EH (cell line): ENCODE results near the gene CASR.

Experiments used
- DNase-seq: peaks from one replicate; pipeline ENCODE4 v3.0.0-alpha.2; 2015; ENCODE audit warnings: low read depth

CASR gene

DNA sequence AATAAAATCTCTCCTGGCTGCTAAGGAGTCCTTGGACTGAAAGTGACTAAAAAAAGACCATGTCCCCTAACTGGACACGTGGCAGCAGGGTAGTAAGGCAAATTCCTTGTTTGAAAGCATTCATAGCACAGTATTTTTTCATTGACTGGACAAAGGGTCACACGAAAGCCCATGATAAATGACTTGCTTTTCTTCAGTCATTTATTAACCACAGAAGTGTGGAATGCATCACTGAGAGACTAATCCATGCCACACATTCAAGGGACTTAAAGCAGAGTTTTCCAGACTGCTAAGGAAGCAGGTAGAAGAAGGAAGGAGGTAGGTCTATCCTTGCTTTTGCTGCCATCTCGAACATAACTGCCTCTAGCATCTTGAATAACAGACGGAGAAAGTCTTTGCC is 31.2 kb downstream of the CASR start:
- no peak for DNase-seq

DNA sequence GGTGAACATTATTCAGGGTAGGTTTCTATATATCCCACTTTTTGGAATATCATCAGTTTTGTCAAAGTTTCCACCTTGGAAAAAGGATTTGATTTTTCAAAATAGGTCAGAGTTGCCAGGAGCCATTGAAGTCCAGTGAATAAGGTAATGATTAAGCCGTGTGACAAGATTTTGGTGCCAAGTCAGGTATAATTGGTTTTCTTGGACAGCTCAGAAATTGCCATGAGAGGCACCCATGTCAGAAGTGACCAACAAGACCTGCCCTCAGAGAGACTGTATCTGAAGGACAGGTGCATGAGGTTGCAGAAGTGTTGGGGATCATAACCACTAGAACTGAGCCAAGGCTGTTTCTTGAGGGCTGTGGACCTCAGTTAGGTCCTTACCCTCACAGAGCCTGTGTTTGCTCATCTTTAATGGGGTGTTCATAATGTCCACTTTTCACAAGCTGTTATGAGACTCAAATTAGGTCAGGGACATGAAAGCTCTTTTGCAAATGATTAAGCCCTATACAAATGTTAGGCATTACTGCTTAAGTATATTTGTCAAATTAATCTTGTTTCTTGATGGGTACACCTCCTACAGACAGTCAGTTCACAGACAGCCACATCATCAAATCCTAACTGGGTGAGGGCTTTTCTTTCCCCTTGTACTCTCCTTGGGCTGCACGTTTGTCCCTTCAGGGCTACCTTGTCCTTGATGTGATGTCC is 32.3 kb downstream of the CASR start:
- DNase-seq: no peak

- DNase-seq: no peak
Measured at GRCh38 chr3:122217901-122218300, 34.4 kb downstream of the CASR start.

DNA sequence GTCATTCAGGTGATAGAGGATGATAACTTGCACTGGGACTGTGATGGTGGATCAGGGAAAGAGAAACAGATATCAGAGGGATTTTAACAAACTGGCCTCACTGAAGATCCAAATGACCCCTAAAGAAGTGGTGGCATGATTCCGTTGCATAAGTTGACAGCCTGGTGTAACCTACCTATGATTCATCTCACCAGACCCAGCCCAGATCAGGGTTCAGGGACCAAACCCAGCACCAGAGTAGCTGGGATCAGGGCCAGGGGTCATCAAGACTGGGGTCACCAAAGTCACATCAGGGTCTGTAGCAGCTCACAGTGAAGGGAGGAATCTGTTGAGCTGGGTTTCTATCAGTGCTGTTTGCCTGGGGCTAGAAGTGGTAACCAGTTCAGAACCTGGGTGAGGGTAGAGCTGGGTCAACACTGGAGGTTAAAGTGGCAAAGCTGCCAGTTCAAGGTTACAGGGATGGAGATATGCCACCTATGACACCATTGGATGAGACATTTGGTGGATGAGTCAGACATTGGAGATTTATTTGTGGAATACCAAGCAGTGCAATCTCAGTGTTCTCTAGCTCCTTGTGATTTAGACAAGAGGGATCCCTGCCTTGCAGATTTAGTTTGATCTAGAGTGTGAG is 35.9 kb downstream of the CASR start:
- DNase-seq: no peak

DNA sequence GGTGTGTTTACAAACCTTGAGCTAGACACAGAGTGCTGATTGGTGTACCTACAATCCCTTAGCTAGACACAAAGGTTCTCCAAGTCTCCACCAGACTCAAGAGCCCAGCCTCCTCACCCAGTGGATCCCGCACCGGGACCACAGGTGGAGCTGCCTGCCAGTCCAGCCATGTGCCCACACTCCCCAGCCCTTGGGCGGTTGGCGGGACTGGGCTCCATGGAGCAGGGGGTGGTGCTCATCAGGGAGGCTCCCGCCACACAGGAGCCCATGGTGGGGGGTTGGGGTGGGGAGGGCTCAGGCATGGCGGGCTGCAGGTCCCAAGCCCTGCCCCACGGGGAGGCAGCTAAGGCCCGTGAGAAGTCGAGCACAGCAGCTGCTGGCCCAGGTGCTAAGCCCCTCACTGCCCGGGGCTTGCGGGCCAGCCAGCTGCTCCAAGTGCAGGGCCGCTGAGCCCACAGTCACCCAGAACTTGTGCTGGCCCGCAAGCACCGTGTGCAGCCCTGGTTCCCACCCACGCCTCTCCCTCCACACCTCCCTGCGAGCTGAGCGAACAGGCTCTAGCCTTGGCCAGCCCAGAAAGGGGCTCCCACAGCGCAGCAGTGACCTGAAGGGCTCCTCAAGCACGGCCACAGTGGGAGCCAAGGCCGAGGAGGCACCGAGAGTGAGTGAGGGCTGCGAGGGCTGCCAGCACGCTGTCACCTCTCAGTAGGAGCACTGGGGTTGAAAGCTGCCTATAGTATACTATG is 43.7 kb downstream of the CASR start:
- DNase-seq: no peak

DNA sequence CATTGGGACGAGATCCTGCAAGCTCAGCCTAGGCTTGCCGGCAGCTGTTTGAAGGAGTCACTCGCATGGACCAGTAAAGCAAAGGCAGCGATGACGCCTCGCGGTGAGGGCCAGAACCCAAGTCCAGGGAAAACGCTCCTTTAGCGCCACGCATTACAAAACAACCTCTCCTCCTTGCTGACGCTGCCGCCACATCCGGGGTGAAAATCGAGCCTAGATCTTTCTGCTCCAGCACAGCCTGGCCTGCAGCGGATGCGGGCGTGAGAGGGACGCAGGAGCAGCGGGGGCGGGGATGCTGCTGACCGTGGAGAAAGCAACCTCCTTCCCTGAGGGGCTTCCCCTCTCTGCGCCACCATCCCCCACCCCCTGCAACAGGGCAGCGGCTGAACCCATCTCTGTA is 46.7 kb downstream of the CASR start:
- no peak for DNase-seq

DNA sequence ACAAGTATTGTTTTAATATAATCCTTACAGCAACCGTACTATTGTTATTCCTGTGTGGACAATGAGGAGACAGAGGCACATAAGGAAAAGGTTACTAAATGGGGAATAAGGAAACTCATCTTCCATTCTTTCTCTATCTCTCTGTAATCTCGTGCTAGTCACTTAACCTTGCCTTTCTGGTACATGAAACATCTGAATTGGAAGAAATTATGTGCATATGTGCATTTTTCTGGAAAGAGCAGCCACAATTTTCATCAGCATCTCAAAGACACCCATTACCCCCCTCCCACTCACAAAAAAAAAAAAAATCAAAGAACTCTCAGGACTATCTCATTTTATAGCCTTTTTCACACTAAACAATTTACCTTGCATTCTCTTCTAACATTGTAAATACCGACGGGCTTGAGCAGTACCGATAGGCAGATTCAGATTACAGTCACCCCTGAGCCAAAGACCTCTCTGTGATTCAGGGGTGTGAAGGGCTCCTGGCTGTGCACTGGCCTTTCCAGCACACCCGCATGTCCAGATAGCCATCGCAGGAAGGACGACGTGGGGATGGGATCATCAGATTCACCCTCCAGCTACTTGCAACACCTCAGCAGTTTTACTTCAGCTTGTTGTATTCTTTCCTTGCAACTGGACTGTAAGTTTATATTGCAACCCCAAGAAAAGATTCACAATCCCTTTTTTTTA is 48.1 kb downstream of the CASR start:
- DNase-seq: no peak

GRCh38 chr3:122232485-122232884 is 49.0 kb downstream of the CASR start:
- no peak for DNase-seq

DNA sequence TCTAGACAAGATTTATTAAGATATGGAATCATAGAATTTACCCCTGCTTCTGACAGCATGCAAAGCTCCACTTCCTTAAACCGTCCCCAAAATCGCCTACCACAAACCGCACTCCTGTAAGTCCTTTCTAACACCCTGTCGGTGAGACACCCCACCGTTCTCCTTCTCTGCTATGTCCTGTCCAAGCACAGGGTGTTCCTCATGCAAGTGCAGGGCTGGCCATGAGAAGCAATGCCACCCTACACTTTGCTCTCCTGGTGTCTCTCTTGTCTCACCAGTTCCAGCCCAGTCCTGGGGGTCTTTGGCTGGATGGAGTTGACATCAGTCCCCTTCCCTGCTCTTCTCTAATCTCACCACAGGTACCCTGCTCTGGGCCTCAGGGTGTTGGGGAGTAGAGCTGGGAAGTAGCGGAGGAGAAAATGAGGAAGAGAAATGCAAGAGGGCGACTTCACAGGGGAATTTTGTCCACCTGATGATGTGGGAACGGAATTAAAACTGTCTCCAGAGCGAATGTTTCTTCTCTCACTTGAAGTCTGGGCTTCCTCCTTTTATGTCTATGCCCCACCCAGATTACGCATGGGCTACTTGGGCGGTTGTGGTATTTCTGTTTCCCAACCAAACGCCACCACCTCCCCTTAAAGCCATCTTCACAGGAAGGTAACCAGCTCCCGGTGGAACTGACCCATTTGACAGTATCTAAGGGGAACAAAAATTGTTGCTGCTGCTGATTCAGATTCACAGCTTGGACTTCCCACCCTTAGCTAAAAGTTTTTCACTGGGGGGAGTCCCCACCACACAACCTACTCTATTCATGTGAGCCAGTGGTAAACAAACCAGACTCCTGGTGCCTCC is 49.9 kb downstream of the CASR start:
- no peak for DNase-seq

- DNase-seq: no peak
Measured at GRCh38 chr3:122234117-122234516, 50.6 kb downstream of the CASR start.

- no peak for DNase-seq
Measured at GRCh38 chr3:122235147-122235546, 51.7 kb downstream of the CASR start.

GRCh38 chr3:122239112-122239511 is 55.6 kb downstream of the CASR start:
- DNase-seq: no peak

- DNase-seq: peak; percentile 49
Measured at GRCh38 chr3:122245513-122246174, 62.2 kb downstream of the CASR start.

- DNase-seq: peak; percentile 13
Measured at GRCh38 chr3:122246199-122246598, 62.7 kb downstream of the CASR start.

- no peak for DNase-seq
Measured at GRCh38 chr3:122247087-122247824, 63.8 kb downstream of the CASR start.

GRCh38 chr3:122247825-122248185 is 64.3 kb downstream of the CASR start:
- DNase-seq: peak; percentile 3

GRCh38 chr3:122251428-122251827 is 68.0 kb downstream of the CASR start:
- DNase-seq: no peak

DNA sequence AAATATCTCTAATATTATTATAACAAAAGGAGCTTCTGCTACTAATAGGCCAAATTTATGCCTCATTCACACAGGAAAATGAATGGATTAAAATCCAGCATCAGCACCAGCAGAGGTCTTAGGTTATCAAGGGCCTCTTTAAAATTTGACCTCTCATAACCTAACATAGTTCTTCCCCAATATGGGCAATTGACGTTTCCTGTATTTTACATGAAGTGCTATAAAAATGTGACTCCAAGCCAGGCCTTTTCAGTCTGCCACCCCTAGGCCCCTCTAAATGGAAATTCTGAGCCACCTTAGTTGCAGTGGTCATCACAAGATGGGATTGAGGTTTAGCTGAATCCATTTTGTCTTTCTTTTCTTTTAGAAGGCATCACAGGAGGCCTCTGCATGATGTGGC is 70.1 kb downstream of the CASR start:
- DNase-seq: no peak

DNA sequence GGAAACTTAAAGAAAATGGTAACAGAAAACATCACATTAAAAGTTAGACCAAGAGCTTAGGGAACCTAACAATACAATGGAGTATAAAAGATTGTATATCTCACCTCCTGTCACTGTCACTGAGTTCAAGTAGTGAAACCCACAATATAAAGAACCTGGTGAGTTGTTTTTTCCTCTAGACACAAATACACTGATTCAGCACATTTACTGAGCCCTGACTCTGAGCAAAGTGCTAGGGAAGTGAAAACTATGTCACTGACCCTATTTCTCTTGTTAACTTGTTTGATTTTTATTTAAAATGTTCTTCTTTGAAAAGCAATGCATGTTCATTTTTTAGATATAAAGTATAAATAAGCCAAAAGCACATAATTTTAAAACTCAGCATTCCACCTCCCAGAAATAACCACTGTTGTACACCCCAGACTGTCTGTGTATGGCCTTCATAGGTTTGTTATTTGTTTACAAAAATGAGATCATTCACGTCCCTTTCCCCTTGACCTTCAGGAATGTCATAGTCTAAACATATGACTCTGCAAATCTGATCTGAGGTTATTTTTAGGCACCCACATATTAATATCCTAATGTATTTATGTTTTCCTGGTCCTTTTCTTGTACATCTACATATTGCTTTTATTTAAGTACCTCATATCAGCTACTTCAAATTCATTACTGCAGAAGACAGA is 72.4 kb downstream of the CASR start:
- DNase-seq: no peak
